Hepatocyte (in vitro differentiated cells): Measurements from ENCODE around the gene ZNF684. TPM values are rescaled to one million over a fixed set of nuclear protein-coding genes. Genes with fewer than 3 reads are reported as not detected.
"Not testable (repeated sequence)": the region's sequence is repeated elsewhere in the genome, so short reads cannot be mapped to it uniquely, and the experiment has no call there.

Experiments used
- DNase-seq: peaks from one replicate; pipeline ENCODE4 v3.0.0-alpha.2; 2016; ENCODE audit warnings: low spot score
- H2AFZ ChIP-seq: fragments of 200-600 bp; sonication (generic); 2 replicates; pipeline ENCODE4 v1.6.0; 2016; ENCODE audit warnings: antibody characterized with exemption, mild to moderate bottlenecking
- H3K27ac ChIP-seq: fragments of 200-600 bp; sonication (generic); 2 replicates; pipeline ENCODE4 v1.5.1; 2016; ENCODE audit warnings: mild to moderate bottlenecking
- H3K27me3 ChIP-seq: fragments of 200-600 bp; sonication (generic); 2 replicates; pipeline ENCODE4 v1.6.1; 2016
- H3K36me3 ChIP-seq: fragments of 200-600 bp; sonication (generic); replicated peaks from 2 replicates; pipeline ENCODE4 v1.5.1; 2016; ENCODE audit warnings: low read depth; ENCODE audit not compliant: insufficient read depth
- H3K4me1 ChIP-seq: fragments of 200-600 bp; sonication (generic); 2 replicates; pipeline ENCODE4 v1.5.1; 2016; ENCODE audit warnings: mild to moderate bottlenecking, moderate library complexity; ENCODE audit not compliant: insufficient read depth
- H3K4me2 ChIP-seq: fragments of 200-600 bp; sonication (generic); 2 replicates; pipeline ENCODE4 v1.6.0; 2016
- H3K4me3 ChIP-seq: fragments of 200-600 bp; sonication (generic); 2 replicates; pipeline ENCODE4 v1.5.1; 2016; ENCODE audit warnings: mild to moderate bottlenecking
- H3K79me2 ChIP-seq: fragments of 200-600 bp; sonication (generic); 2 replicates; pipeline ENCODE4 v1.6.0; 2017; ENCODE audit warnings: mild to moderate bottlenecking
- H3K9me2 ChIP-seq: fragments of 200-600 bp; sonication (generic); replicated peaks from 2 replicates; pipeline ENCODE4 v1.6.0; 2017; ENCODE audit warnings: mild to moderate bottlenecking; ENCODE audit not compliant: insufficient read depth
- H3K9me3 ChIP-seq: fragments of 200-600 bp; sonication (generic); 2 replicates; pipeline ENCODE4 v1.5.1; 2016; ENCODE audit warnings: low read depth, mild to moderate bottlenecking
- H4K20me1 ChIP-seq: fragments of 200-600 bp; sonication (generic); 2 replicates; pipeline ENCODE4 v1.6.0; 2016; ENCODE audit warnings: mild to moderate bottlenecking; ENCODE audit not compliant: insufficient read depth, poor library complexity, severe bottlenecking
- CTCF ChIP-seq: fragments of 200-600 bp; sonication (generic); IDR thresholded peaks from 2 replicates; pipeline ENCODE4 v1.5.1; 2016; ENCODE audit warnings: antibody characterized with exemption, mild to moderate bottlenecking; ENCODE audit not compliant: poor library complexity
- EZH2 ChIP-seq: fragments of 200-600 bp; sonication (generic); IDR thresholded peaks from 2 replicates; pipeline ENCODE4 v1.6.1; 2016; ENCODE audit warnings: antibody characterized with exemption, mild to moderate bottlenecking, borderline replicate concordance
- EZH2phosphoT487 ChIP-seq: fragments of 200-600 bp; sonication (generic); IDR thresholded peaks from one replicate; pipeline ENCODE4 v1.6.1; 2018; ENCODE audit warnings: antibody characterized with exemption, mild to moderate bottlenecking, low read depth, moderate library complexity; ENCODE audit not compliant: unreplicated experiment, severe bottlenecking
- WGBS: methylation state at CpG from one replicate; pipeline ENCODE4 v1.1.6; 2016; ENCODE audit warnings: low lambda C conversion rate; ENCODE audit errors: missing lambda C conversion rate; 5-methylcytosine and 5-hydroxymethylcytosine counted together
- polyA plus RNA-seq: library from polyadenylated mRNA; unstranded; fragments of >200 nt; fragmentation: Nextera tagmentation; extraction: Ambion mirVana; gene quantifications from 2 replicates; pipeline ENCODE4 v1.2.1, GENCODE V29; 2016
- total RNA-seq: library from RNA; depleted of rRNA; stranded (reverse); fragments of >200 nt; gene quantifications from 2 replicates; pipeline ENCODE4 v1.2.3, GENCODE V29; 2014

Gene ZNF684
- total and polyA plus RNA-seq, 2 experiments from 2014 or later: 1.8 to 5.3 TPM

- no peak for TF ChIP-seq EZH2
- no peak for TF ChIP-seq EZH2phosphoT487
- TF ChIP-seq CTCF: no peak
- WGBS: 92% methylated on average over 7 of the region's 7 CpGs
- Histone ChIP-seq H2AFZ (no peak overlapping the region), H3K36me3 (no peaks in the 10 kb centered on the region), H3K27me3 (no peaks in the 10 kb centered on the region), H3K9me2 (no peaks in the 10 kb centered on the region), H3K27ac (no peak overlapping the region), H4K20me1 (no peaks in the 10 kb centered on the region), H3K4me1 (no peaks in the 10 kb centered on the region), H3K79me2 (no peaks in the 10 kb centered on the region), H3K9me3 (no peaks in the 10 kb centered on the region), H3K4me2 (no peak overlapping the region), H3K4me3 (no peak overlapping the region)
- DNase-seq: no peak
These were observed 7.9 kb downstream of the ZNF684 start for GRCh38 chr1:40539338-40539737.

- peaks cover 11% of the 10 kb centered on the region for H3K9me3 ChIP-seq
- H3K4me1 ChIP-seq: no peaks in the 10 kb centered on the region
- no peaks in the 10 kb centered on the region for H3K36me3 ChIP-seq
- H4K20me1 ChIP-seq: no peaks in the 10 kb centered on the region
- H3K4me2 ChIP-seq: no peak overlapping the region
- H2AFZ ChIP-seq: no peak overlapping the region
- TF ChIP-seq EZH2 (no peak), EZH2phosphoT487 (no peak), CTCF (no peak)
- 97% methylated on average over 4 of the region's 4 CpGs for WGBS
- no peaks in the 10 kb centered on the region for H3K9me2 ChIP-seq
- no peak for DNase-seq
- no peak overlapping the region for H3K4me3 ChIP-seq
- H3K79me2 ChIP-seq: no peaks in the 10 kb centered on the region
- H3K27ac ChIP-seq: no peak overlapping the region
- no peaks in the 10 kb centered on the region for H3K27me3 ChIP-seq
These were observed 15.5 kb downstream of the ZNF684 start for GRCh38 chr1:40546957-40547356.

DNA sequence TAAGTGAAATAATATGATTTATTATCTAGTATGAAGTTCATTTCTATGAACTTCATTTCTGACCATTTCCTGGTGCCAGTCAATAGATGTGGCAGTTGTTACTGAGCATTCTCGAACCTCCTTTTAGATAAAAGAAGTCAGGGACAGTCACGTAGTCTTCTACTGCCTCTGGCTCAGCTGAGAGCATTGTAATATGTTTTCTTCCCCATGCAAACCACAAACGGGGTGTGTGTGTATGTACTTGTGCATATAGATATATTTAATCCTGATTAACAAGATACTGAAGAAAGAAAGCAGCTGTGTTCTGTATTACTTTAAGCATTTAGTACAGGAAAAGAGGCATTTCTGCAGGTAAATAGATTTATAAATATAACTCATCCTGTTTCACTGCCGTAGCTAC lies 21.6 kb downstream of the ZNF684 start:
- H3K9me3 ChIP-seq: no peaks in the 10 kb centered on the region
- no peak overlapping the region for H3K27ac ChIP-seq
- DNase-seq: no peak
- no peaks in the 10 kb centered on the region for H3K27me3 ChIP-seq
- H3K4me3 ChIP-seq: no peak overlapping the region
- WGBS: 80% methylated on average over 4 of the region's 4 CpGs
- no peak for TF ChIP-seq CTCF
- no peak for TF ChIP-seq EZH2
- no peak for TF ChIP-seq EZH2phosphoT487
- no peaks in the 10 kb centered on the region for H4K20me1 ChIP-seq
- no peaks in the 10 kb centered on the region for H3K36me3 ChIP-seq
- no peak overlapping the region for H2AFZ ChIP-seq
- no peaks in the 10 kb centered on the region for H3K4me1 ChIP-seq
- H3K4me2 ChIP-seq: no peak overlapping the region
- H3K79me2 ChIP-seq: no peaks in the 10 kb centered on the region
- H3K9me2 ChIP-seq: no peaks in the 10 kb centered on the region

- DNase-seq, H3K4me3 ChIP-seq, H3K9me2 ChIP-seq, H3K4me2 ChIP-seq, H3K27me3 ChIP-seq, H3K79me2 ChIP-seq, H3K9me3 ChIP-seq, H4K20me1 ChIP-seq, H3K36me3 ChIP-seq, H2AFZ ChIP-seq, H3K27ac ChIP-seq, H3K4me1 ChIP-seq: not testable (repeated sequence)
- WGBS: 82% methylated on average over 7 of the region's 7 CpGs
These were observed 23.4 kb downstream of the ZNF684 start for GRCh38 chr1:40554807-40555206.
